Measurements from ENCODE around the gene PKN2.

GRCh38 chr1:88697503-88697902 lies 13.4 kb downstream of the PKN2 start:
- TF ChIP-seq EZH2phosphoT487 (IDR thresholded peaks at IDR 0.05; ENCODE audit: borderline replicate concordance) (no peak), CTCF (conservative IDR thresholded peaks at IDR 0.05; ENCODE audit: low read length) (no peak)
